Activated T-helper 1 cell treated with anti-CD3 and anti-CD28 coated beads, Interleukin-12 subunit alpha, Interleukin-12 subunit beta, Interleukin-2, Interleukin-4 antibody, amounts not matched to agents 30 ng/mL and 10 ng/mL and 1 ng/mL, durations not matched to agents 14 hours and 24 hours and 36 hours (primary cell): ENCODE data around the gene DDX49. TPM values are rescaled to one million over a fixed set of nuclear protein-coding genes. Genes with fewer than 3 reads are reported as not detected.
"Not testable (repeated sequence)": the region's sequence is repeated elsewhere in the genome, so short reads cannot be mapped to it uniquely, and the experiment has no call there.

ENCODE experiments used
- DNase-seq: peaks from one replicate; pipeline ENCODE4 v3.0.0; 2021; ENCODE audit warnings: low spot score
- H3K27ac Mint-ChIP-seq: one replicate; pipeline ENCODE4 v1.8.0; 2021; ENCODE audit warnings: mild to moderate bottlenecking, mixed read lengths
- H3K27me3 Mint-ChIP-seq: one replicate; pipeline ENCODE4 v1.8.0; 2022; ENCODE audit warnings: mild to moderate bottlenecking, moderate library complexity, mixed read lengths; ENCODE audit not compliant: insufficient read depth
- H3K36me3 Mint-ChIP-seq: one replicate; pipeline ENCODE4 v1.8.0; 2021; ENCODE audit warnings: low read depth, mixed read lengths
- H3K4me1 Mint-ChIP-seq: one replicate; pipeline ENCODE4 v1.8.0; 2021; ENCODE audit warnings: low read depth, mixed read lengths
- H3K4me3 Mint-ChIP-seq: one replicate; pipeline ENCODE4 v1.8.0; 2021; ENCODE audit warnings: mild to moderate bottlenecking, moderate library complexity, mixed read lengths
- H3K9me3 Mint-ChIP-seq: one replicate; pipeline ENCODE4 v1.8.0; 2021; ENCODE audit warnings: mixed read lengths
- intact Hi-C: fragments of 100-400 bp; cut with micrococcal nuclease; formaldehyde crosslinking; loops from one replicate; pipeline ENCODE4 v1.15.1; 2024
- total RNA-seq: library from RNA; stranded (reverse); gene quantifications from 2 replicates; pipeline ENCODE4 v1.2.3, GENCODE V29; 2022

DDX49 gene
- total RNA-seq, 1 donor from 2014 or later = 101 TPM

DNA sequence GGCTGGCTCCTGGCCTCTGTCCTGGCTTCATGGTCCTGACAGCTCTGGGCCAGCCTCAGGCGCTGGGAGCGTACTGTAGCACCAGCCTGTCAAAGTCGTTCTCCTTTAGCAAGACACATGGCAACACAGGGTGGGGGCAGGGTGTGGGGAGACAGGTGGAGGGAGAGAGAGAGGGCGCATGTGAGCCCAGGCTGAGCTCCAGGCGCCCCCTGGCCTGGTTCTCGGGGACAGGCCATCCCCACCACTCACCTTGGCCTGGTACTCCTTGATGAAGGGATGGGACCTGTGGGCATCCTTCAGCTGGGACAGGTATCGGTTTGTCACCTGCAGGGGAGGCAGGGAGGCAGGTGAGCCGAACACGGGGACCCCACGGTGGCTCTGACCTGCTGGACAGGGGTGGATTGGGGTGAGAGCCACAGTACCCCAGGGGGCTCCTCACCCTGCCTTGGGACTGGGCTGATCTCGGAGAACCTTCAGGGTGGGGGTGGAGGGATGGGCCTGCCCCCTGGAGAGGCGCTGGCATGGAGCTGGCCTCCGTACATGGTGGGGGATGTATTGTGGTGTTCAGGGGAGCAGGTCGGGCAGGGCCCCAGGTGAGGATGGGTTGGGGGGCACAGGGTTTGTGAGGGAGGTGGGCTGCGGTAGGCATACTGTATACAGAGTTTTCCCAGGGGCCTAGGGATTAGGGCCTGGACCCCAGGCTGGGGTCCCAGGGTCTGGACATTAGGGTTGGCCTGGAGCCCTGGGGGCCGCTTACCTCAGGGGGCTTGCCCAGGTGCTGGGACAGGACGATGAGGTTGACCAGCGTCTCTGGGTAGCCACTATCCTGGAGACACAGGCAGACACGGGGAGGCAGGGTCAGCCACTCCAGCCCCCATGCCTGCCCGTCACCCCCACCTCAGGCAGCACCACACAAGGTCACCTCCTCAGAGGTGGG, 19.6 kb upstream of the DDX49 start:
- intact Hi-C loops = no loop called here
- peaks cover 2% of the 10 kb centered on the region for H3K36me3 Mint-ChIP-seq
- no peak overlapping the region for H3K4me3 Mint-ChIP-seq
- peaks cover 13% of the 10 kb centered on the region for H3K27me3 Mint-ChIP-seq
- no peaks in the 10 kb centered on the region for H3K4me1 Mint-ChIP-seq
- no peak overlapping the region for H3K27ac Mint-ChIP-seq
- no peaks in the 10 kb centered on the region for H3K9me3 Mint-ChIP-seq
- no peak for DNase-seq

DNA sequence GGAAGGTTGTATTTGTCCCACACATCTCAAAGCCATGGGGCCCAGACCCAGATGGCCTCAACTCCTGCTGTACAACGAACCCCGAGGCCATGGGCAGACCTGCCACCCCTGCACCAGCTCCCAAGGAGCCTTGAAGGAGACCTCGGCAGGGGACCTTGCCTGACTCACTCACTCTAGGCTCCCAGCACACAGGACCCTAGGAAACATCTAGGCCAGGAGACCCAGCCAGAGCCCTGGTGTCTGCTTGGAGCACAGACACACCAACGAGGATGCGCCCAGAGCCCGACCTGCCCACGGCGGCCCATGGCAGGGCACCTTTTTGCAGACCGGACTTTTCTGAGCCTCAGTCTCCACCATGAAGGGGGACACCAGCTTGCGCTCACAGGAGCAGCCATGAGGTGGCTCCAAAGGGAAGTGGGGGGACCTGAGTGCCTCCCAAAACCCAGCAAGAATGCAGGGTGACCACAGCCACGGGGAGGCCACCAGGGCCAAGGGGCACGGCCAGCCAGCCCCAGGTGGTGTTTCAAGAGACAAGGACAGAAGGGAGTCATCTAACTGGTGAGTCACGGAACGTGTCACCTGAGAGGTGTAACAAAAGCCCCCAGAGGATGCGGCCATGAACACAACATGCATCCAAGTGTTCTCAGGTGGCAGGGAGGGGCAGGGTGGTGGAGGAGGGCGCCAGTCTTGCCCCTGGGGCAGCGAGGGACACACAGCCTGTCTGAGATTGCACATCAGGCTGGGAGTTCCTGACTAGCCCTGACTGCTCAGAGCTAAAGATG, 18.6 kb upstream of the DDX49 start:
- peaks cover 13% of the 10 kb centered on the region for H3K27me3 Mint-ChIP-seq
- intact Hi-C loops = no loop called here
- H3K27ac Mint-ChIP-seq = no peak overlapping the region
- H3K36me3 Mint-ChIP-seq = peaks cover 6% of the 10 kb centered on the region
- no peak for DNase-seq
- no peaks in the 10 kb centered on the region for H3K9me3 Mint-ChIP-seq
- no peaks in the 10 kb centered on the region for H3K4me1 Mint-ChIP-seq
- H3K4me3 Mint-ChIP-seq = no peak overlapping the region

DNA sequence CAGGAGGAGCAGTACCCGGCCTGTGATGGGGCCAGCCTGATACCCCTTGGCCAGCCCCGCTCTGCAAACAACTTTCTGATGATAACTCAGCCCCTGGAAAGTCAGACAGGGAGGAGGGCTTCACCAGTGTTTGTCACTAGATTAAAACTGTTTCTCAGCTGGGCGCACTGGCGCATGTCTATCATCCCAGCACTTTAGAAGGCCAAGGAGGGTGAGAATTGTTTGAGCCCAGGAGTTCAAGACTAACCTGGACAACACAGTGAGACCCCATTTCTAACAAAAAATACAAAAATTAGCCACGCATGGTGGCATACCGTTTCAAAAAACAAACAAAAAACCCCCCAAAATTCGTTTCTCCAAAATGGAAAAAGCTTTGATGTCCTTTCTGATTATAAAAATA, 18.0 kb upstream of the DDX49 start:
- Mint-ChIP-seq H3K36me3 (peaks cover 10% of the 10 kb centered on the region), H3K9me3 (no peaks in the 10 kb centered on the region), H3K27ac (no peak overlapping the region), H3K4me1 (no peaks in the 10 kb centered on the region), H3K4me3 (no peak overlapping the region), H3K27me3 (peaks cover 11% of the 10 kb centered on the region)
- intact Hi-C loops = no loop called here
- no peak for DNase-seq

DNA sequence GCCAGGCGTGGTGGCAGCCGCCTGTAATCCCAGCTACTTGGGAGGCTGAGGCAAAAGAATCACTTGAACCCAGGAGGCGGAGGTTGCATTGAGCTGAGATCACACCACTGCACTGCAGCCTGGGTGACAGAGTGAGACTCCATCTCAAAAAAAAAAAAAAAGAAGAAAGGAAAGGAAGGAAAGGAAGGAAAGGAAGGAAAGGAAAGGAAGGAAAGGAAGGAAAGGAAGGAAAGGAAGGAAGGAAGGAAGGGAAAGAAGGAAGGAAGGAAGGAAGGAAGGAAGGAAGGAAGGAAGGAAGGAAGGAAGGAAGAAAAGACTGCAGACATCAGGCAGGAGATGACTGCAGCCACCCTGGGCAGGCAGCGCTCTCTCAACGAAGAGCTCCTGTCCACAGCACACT, 17.0 kb upstream of the DDX49 start:
- H3K27ac Mint-ChIP-seq, H3K4me1 Mint-ChIP-seq, H3K4me3 Mint-ChIP-seq, intact Hi-C loops, H3K9me3 Mint-ChIP-seq, H3K27me3 Mint-ChIP-seq, DNase-seq: not testable (repeated sequence)
- peaks cover 10% of the 10 kb centered on the region for H3K36me3 Mint-ChIP-seq

DNA sequence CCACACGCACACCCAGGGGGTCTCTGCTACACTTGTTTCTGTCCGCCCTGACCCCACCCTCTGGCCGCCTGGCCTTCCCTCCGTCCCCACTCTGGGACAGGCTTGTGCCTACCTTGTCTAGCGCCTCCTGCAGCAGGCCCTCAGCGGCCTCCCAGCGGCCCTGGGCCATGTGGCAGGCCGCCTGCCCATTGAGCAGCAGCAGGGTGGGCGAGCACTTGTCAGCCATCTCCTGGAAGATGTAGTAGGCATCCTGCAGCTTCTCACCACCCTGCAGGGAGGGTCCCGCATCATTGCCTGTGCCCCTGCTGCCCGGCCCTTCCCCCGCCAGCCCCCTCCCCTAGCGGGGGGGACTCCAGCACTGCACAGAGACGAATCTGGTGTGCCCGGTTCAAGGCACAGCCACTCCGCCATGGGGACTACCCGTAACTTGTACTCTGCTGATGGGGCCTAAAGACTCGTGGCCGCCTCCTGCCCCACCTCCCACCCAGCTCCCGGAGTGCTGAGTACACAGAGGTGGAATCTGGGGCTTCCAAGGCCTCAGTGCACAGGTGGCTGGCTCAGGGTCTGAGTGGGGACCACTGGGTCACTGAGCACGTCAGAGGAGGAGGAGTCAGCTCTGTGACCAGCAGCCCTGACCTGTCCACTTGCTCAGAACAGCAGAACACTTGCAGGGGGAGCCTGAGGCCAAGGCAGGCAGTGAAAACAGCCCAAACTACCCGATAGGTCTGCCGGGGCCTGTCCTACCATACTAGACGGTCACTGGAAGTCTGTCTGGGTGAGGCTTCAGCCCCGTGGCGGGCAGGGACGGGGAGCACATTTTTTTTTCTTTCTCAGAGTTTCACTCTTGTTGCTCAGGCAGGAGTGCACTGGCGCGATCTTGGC, 16.1 kb upstream of the DDX49 start:
- Mint-ChIP-seq H3K27ac (no peak overlapping the region), H3K36me3 (peaks cover 10% of the 10 kb centered on the region)

DNA sequence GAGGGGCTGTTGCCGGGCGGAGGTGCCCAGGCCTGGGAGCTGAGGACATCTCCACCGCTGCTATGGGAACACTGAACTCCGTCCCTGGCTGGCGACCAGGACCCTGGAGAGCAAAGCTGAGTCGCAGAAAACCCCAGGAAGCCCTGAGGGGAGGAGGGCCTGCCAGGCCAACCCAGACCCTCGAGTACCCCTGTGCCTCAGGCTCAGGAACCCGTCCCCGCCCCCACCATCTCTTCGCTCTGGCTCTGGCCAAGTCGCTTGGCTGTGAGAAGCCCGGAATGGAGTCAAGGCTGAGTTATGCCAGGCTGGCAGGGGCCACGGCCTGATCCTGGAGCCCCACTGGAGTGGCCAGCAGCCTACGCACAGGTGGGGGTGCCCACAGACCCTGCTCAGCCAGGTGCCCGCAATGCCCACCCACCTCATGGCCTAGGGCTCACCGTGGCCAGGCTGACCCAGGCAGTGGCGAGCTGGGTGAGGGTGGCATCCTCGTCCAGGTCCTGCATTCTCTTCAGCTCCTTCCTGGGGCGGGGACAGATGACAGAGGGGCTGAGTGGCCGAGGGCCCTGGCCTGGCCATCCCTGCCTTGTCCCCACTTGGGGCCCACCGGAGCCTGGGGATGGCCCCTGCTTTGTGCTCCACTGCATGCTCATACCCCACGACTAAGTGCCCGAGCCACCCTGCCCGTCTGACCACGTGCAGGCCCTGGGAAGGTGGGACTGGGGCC, 15.0 kb upstream of the DDX49 start:
- H3K36me3 Mint-ChIP-seq = peaks cover 11% of the 10 kb centered on the region
- no peaks in the 10 kb centered on the region for H3K27me3 Mint-ChIP-seq
- H3K9me3 Mint-ChIP-seq = no peaks in the 10 kb centered on the region
- intact Hi-C loops = no loop called here
- no peaks in the 10 kb centered on the region for H3K4me1 Mint-ChIP-seq
- H3K4me3 Mint-ChIP-seq = no peak overlapping the region
- no peak overlapping the region for H3K27ac Mint-ChIP-seq
- DNase-seq = no peak

More for the DNA sequence above, 16.1 kb upstream of the DDX49 start:
- no peak for DNase-seq
- intact Hi-C loops = no loop called here
- Mint-ChIP-seq H3K4me3 (no peak overlapping the region), H3K9me3 (no peaks in the 10 kb centered on the region), H3K4me1 (no peaks in the 10 kb centered on the region), H3K27me3 (no peaks in the 10 kb centered on the region)

DNA sequence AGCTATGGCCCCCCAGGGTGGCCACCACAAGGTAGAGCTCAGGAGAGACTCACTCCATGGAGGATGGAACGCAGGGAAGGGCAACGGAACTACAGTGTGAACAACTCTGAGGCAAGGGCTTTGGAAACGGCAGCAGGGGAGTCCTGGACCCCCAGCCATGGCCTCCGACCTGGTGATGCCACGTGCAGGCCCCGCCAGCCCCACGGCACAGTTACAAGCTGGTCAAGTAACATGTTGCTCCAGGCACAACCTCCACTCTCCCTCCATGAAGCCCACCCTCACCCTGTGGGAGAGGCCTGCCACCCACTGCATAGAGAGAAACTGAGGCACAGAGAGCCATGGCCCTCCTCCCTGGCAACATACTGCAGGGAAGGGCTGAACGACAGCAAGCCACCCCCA, 14.5 kb upstream of the DDX49 start:
- Mint-ChIP-seq H3K27ac (no peak overlapping the region), H3K4me1 (no peaks in the 10 kb centered on the region)
- DNase-seq = no peak

DNA sequence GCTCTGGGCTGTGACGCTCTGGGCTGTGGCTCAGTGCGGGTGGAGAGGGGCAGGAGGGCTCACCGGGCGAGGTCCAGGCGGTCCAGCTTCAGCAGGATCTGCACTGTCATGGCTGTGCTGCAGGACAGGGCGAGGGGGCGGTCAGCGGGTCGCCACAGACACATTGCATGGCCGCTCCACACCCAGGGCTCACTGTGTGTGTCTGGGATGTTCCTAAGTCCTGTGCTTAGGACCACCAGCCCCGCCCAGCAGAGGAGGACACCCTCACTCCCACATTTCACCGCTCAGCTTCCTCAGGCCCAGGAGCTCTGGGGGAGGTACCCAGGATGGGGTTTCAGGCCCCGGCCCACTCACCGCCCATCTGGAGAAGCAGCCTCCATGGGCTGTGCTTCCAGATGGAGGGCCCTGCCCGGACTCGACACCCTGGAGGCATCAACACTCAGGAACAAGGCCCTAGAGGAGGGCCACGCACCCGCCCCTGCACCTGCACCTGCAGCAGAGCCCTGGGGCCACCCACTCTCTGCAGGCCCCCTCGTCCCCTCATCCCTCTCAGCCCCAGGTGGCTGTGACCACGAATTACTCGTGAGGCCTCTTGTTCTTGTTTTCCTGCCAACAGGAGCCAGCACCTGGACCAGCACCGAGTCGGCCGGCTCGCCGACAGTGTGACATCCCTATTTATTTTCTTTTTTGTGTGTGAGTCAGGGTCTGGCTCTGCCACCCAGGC, 13.8 kb upstream of the DDX49 start:
- H3K4me1 Mint-ChIP-seq = no peaks in the 10 kb centered on the region
- peaks cover 14% of the 10 kb centered on the region for H3K36me3 Mint-ChIP-seq
- intact Hi-C loops = no loop called here
- H3K27ac Mint-ChIP-seq = no peak overlapping the region
- H3K9me3 Mint-ChIP-seq = no peaks in the 10 kb centered on the region
- no peak for DNase-seq
- no peaks in the 10 kb centered on the region for H3K27me3 Mint-ChIP-seq
- H3K4me3 Mint-ChIP-seq = no peak overlapping the region

More for the DNA sequence above, 14.5 kb upstream of the DDX49 start:
- no peaks in the 10 kb centered on the region for H3K9me3 Mint-ChIP-seq
- peaks cover 14% of the 10 kb centered on the region for H3K36me3 Mint-ChIP-seq
- H3K27me3 Mint-ChIP-seq = no peaks in the 10 kb centered on the region
- H3K4me3 Mint-ChIP-seq = no peak overlapping the region
- intact Hi-C loops = no loop called here

DNA sequence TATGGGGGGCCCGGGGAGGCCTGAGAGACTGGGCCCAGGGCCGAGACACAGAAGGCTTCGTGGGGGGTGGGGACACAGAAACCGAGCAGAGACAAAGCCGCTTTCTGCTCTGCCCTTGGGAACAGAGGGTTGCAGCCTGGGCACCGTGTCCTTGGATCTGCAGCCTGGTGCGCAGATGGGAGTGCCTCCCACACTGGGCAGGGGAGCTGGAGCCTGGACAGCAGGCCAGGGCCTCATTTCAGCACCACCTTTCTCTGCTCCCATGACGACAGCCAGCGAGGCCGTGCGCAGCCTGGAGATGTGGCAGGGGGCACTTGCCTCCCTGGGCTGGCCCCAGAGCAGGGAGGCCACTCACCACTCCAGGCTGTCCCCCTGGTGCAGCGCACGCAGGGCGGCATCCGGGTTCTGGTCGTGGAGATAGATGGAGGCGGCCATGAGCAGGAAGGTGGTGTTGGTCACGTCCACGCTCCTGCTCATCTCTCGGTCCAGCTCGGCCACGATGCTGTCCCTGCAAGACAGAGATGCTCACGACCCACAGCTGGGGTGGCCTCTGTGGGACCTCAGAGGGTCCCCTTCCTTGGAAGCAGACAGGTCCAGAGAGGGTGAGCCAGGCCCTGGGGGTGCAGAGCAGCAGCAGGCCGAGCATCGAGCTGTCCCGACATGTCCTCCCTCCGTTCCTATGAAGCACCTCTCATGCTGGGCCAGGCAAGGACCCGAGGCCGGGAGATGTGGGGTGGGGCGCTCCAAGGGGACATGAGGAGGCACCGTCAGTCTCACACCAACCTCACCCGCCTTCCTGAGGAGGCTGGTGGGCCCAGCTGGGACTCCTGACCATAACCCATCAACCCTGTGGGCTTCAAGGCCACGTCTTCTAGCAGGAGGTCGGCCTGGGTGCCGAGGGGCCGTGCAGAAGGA, 12.7 kb upstream of the DDX49 start:
- Mint-ChIP-seq H3K36me3 (peaks cover 14% of the 10 kb centered on the region), H3K9me3 (no peaks in the 10 kb centered on the region), H3K4me3 (no peak overlapping the region), H3K27ac (no peak overlapping the region), H3K27me3 (no peaks in the 10 kb centered on the region), H3K4me1 (no peaks in the 10 kb centered on the region)
- DNase-seq = no peak
- intact Hi-C loops = no loop called here

DNA sequence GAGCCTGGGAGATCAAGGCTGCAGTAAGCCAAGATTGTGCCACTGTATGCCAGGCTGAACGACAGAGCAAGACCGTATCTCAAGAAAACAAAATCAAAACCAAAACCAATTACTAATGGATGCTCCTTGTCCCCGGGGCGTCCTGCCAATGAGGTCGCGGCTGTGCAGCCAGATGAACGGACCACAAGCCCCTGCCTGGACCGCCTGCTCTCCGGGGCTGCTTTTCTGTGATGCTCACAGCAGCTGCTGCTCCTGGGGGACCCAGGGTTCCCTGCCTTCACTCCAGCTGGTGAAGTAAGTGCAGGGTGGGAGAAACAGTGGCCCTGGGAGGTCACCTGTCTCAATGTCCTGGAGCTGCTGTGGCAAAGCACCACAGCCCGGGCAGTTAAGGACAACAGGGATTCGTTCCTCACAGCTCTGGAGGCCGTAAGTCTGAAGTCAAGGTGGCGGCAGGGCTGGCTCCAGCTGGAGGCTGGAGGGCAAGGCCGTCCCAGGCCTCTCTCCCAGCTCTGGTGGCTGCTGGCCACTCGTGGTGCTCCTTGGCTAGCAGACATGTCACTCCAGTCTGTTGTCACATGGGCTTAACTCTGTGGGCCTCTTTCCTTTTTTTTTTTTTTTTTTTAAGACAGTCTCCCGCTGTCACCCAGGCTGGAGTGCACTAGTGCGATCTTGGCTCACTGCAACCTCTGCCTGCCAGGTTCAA, 10.4 kb upstream of the DDX49 start:
- Mint-ChIP-seq H3K4me3 (no peak overlapping the region), H3K36me3 (peaks cover 21% of the 10 kb centered on the region), H3K27me3 (no peaks in the 10 kb centered on the region), H3K4me1 (no peaks in the 10 kb centered on the region), H3K9me3 (no peaks in the 10 kb centered on the region), H3K27ac (no peak overlapping the region)
- intact Hi-C loops = no loop called here
- DNase-seq = no peak
